Globus pallidus (tissue), 1 donor: ENCODE measurements around the gene BCOR.

ENCODE experiments used
- DNase-seq: peaks from one replicate; pipeline ENCODE4 v3.0.0-alpha.2; 2015; ENCODE audit warnings: low spot score

BCOR gene

GRCh38 chrX:40097504-40098263, at the start of gene BCOR:
TSS of gene BCOR (minus strand) at chrX:40097958. CDS start at chrX:40077929, 20,029 bp downstream.
- peak; percentile 69 for DNase-seq

GRCh38 chrX:40147126-40147952, 49.6 kb upstream of the BCOR start:
- no peak for DNase-seq

GRCh38 chrX:40146262-40147125, 48.7 kb upstream of the BCOR start:
- no peak for DNase-seq

- no peak for DNase-seq
Observed at GRCh38 chrX:40145923-40146261, 48.1 kb upstream of the BCOR start.

- DNase-seq, result no peak
Observed at GRCh38 chrX:40145001-40145922, 47.5 kb upstream of the BCOR start.

GRCh38 chrX:40144576-40144975, 46.8 kb upstream of the BCOR start:
- DNase-seq, result no peak

GRCh38 chrX:40143987-40144386, 46.2 kb upstream of the BCOR start:
- no peak for DNase-seq

- no peak for DNase-seq
Observed at GRCh38 chrX:40143001-40143400, 45.2 kb upstream of the BCOR start.

- DNase-seq, result no peak
Observed at GRCh38 chrX:40142417-40142816, 44.7 kb upstream of the BCOR start.

- no peak for DNase-seq
Observed at GRCh38 chrX:40140706-40141499, 43.1 kb upstream of the BCOR start.

- DNase-seq, result no peak
Observed at GRCh38 chrX:40132751-40133150, 35.0 kb upstream of the BCOR start.

GRCh38 chrX:40131654-40132337, 34.0 kb upstream of the BCOR start:
- DNase-seq, result no peak

- DNase-seq, result no peak
Observed at GRCh38 chrX:40130207-40130606, 32.4 kb upstream of the BCOR start.

GRCh38 chrX:40127052-40127451, 29.3 kb upstream of the BCOR start:
- no peak for DNase-seq

- DNase-seq, result no peak
Observed at GRCh38 chrX:40122487-40122886, 24.7 kb upstream of the BCOR start.

- no peak for DNase-seq
Observed at GRCh38 chrX:40121618-40122017, 23.9 kb upstream of the BCOR start.

- no peak for DNase-seq
Observed at GRCh38 chrX:40120838-40121580, 23.3 kb upstream of the BCOR start.

- no peak for DNase-seq
Observed at GRCh38 chrX:40117715-40118285, 20.0 kb upstream of the BCOR start.

- no peak for DNase-seq
Observed at GRCh38 chrX:40116925-40117324, 19.2 kb upstream of the BCOR start.
